CD14-positive monocyte (primary cell): ENCODE data around the gene MGAT4C. TPM values are rescaled to one million over a fixed set of nuclear protein-coding genes. Genes with fewer than 3 reads are reported as not detected.

ENCODE experiments used
- DNase-seq, 3 donors: peaks; one replicate each; pipeline ENCODE4 v3.0.0-alpha.2; 2011 to 2022
- H2AFZ ChIP-seq: 2 replicates; pipeline ENCODE4 v1.6.0; 2012; ENCODE audit warnings: mild to moderate bottlenecking, low read depth, low read length, inconsistent platforms; ENCODE audit not compliant: insufficient read depth, poor library complexity, severe bottlenecking
- H3K27ac ChIP-seq, 2 donors: 1 replicate in 1 of 2; 2 replicates in 1 of 2; pipeline ENCODE4 v1.5.1; 2012 to 2013; ENCODE audit warnings: low read length in 2 of 2, control low read depth in 1 of 2, inconsistent platforms in 1 of 2, low read depth in 1 of 2, mild to moderate bottlenecking in 1 of 2
- H3K27me3 ChIP-seq, 2 donors: one replicate each; pipeline versions ENCODE4 v1.6.0 to v1.6.1; 2011 to 2013; ENCODE audit warnings: low read length in 2 of 2; ENCODE audit not compliant: control insufficient read depth in 2 of 2, insufficient read depth in 2 of 2
- H3K36me3 ChIP-seq, 2 donors: replicated peaks in 1 of 2; 1 replicate in 1 of 2; 2 replicates in 1 of 2; pipeline versions ENCODE4 v1.5.1 to v1.6.1; 2012 to 2013; ENCODE audit warnings: low read length in 2 of 2, control low read depth in 1 of 2, inconsistent platforms in 1 of 2, mild to moderate bottlenecking in 1 of 2; ENCODE audit not compliant: insufficient read depth in 2 of 2, control insufficient read depth in 1 of 2
- H3K4me1 ChIP-seq, 2 donors: 1 replicate in 1 of 2; 2 replicates in 1 of 2; pipeline versions ENCODE4 v1.5.1 to v1.6.1; 2012 to 2013; ENCODE audit warnings: low read length in 2 of 2, control low read depth in 1 of 2, inconsistent platforms in 1 of 2, mild to moderate bottlenecking in 1 of 2, moderate library complexity in 1 of 2; ENCODE audit not compliant: insufficient read depth in 2 of 2, control insufficient read depth in 1 of 2
- H3K4me2 ChIP-seq: replicated peaks from 2 replicates; pipeline ENCODE3; 2012; ENCODE audit warnings: low read length, moderate library complexity, mild to moderate bottlenecking; ENCODE audit not compliant: poor library complexity, severe bottlenecking; ENCODE audit errors: extremely low read depth
- H3K4me3 ChIP-seq, 3 experiments: fragments of 200-600 bp in 1 of 3; sonication (generic) in 1 of 3; replicated peaks in 1 of 3; 1 replicate in 2 of 3; 2 replicates in 1 of 3; pipeline ENCODE4 v1.5.1; 2011 to 2013; ENCODE audit warnings: low read length in 3 of 3, mild to moderate bottlenecking in 3 of 3, control low read depth in 2 of 3, low read depth in 2 of 3, inconsistent platforms in 1 of 3, moderate library complexity in 1 of 3
- H3K79me2 ChIP-seq: 2 replicates; pipeline ENCODE4 v1.6.0; 2012; ENCODE audit warnings: mild to moderate bottlenecking, control low read depth, inconsistent platforms, low read length, moderate library complexity; ENCODE audit not compliant: insufficient read depth
- H3K9ac ChIP-seq: 2 replicates; pipeline ENCODE4 v1.6.0; 2017; ENCODE audit warnings: low read length, mild to moderate bottlenecking; ENCODE audit not compliant: insufficient read depth, poor library complexity, severe bottlenecking
- H3K9me3 ChIP-seq, 2 donors: replicated peaks in 1 of 2; 1 replicate in 1 of 2; 2 replicates in 1 of 2; pipeline versions ENCODE4 v1.5.1 to v1.6.1; 2012 to 2013; ENCODE audit warnings: low read length in 2 of 2, control low read depth in 1 of 2; ENCODE audit not compliant: control insufficient read depth in 1 of 2, insufficient read depth in 1 of 2
- H4K20me1 ChIP-seq: 2 replicates; pipeline ENCODE4 v1.6.0; 2012; ENCODE audit warnings: mild to moderate bottlenecking, low read length, control low read depth, moderate library complexity; ENCODE audit not compliant: insufficient read depth
- H3K27ac Mint-ChIP-seq, 7 donors: one replicate each; pipeline ENCODE4 v1.8.0; 2020; ENCODE audit warnings: mild to moderate bottlenecking in 7 of 7, mixed read lengths in 7 of 7, moderate library complexity in 6 of 7, inconsistent platforms in 2 of 7
- H3K27me3 Mint-ChIP-seq, 3 donors: one replicate each; pipeline ENCODE4 v1.8.0; 2021 to 2022; ENCODE audit warnings: low read depth in 3 of 3, mild to moderate bottlenecking in 3 of 3, mixed read lengths in 3 of 3, moderate library complexity in 3 of 3, inconsistent platforms in 1 of 3
- H3K36me3 Mint-ChIP-seq, 2 donors: one replicate each; pipeline ENCODE4 v1.8.0; 2020; ENCODE audit warnings: mixed read lengths in 2 of 2, inconsistent platforms in 1 of 2, mild to moderate bottlenecking in 1 of 2
- H3K4me1 Mint-ChIP-seq: one replicate; pipeline ENCODE4 v1.8.0; 2020; ENCODE audit warnings: mild to moderate bottlenecking, mixed read lengths
- H3K4me3 Mint-ChIP-seq, 2 donors: one replicate each; pipeline ENCODE4 v1.8.0; 2020; ENCODE audit warnings: mild to moderate bottlenecking in 2 of 2, mixed read lengths in 2 of 2, moderate library complexity in 1 of 2
- H3K9me3 Mint-ChIP-seq, 7 donors: one replicate each; pipeline ENCODE4 v1.8.0; 2020 to 2022; ENCODE audit warnings: mixed read lengths in 7 of 7, mild to moderate bottlenecking in 6 of 7, moderate library complexity in 6 of 7, inconsistent platforms in 2 of 7
- WGBS: methylation state at CpG from one replicate; pipeline ENCODE4 v1.1.5; 2013; ENCODE audit warnings: missing lambda C conversion rate; ENCODE audit not compliant: insufficient coverage; 5-methylcytosine and 5-hydroxymethylcytosine counted together
- intact Hi-C, 2 donors: fragments of 100-400 bp; cut with micrococcal nuclease; formaldehyde crosslinking; loops; one replicate each; pipeline versions ENCODE4 v1.15.0 to v1.15.1; 2023
- polyA plus RNA-seq, 3 donors: library from polyadenylated mRNA; depleted of rRNA in 1 of 3; unstranded in 2 of 3; stranded (reverse) in 1 of 3; fragments of 300-500 nt in 2 of 3; fragments of >200 nt in 1 of 3; fragmentation: Illumina TruSeq in 2 of 3; gene quantifications; 1 replicate in 2 of 3; 2 replicates in 1 of 3; pipeline ENCODE4 v1.2.3, GENCODE V29; 2012 to 2021
- TF ChIP-seq, protein P1 (sequence below): fragments of 200-600 bp; IDR thresholded peaks from one replicate; pipeline ENCODE4 v1.8.0; 2022; ENCODE audit warnings: antibody characterized with exemption, mild to moderate bottlenecking

Gene MGAT4C
- polyA plus RNA-seq, 3 donors, result not detected

DNA sequence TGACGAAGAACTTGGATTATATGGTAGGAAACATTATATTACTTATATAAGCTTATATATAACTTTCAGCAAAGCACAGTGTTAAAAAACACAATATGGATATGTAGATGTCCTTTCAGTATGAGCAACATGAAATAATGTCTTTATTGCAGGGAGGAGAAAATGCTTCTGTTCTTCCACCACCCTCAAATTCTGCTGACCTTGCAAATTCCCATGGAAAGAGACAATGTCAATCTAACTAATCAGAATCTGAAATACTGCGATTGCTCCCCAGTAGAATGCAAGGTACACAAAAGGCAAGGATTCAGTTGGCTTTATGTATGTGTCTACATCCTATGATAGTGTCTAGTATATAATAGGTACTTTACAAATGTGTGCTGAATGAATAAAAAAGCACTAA, 26.4 kb downstream of the MGAT4C start:
- Histone ChIP-seq H4K20me1 (no peaks in the 10 kb centered on the region), H3K27me3 (no peaks in the 10 kb centered on the region), H3K79me2 (no peaks in the 10 kb centered on the region), H3K4me2 (no peak overlapping the region), H3K9me3 (no peaks in the 10 kb centered on the region), H3K36me3 (no peaks in the 10 kb centered on the region), H3K4me3 (no peak overlapping the region), H3K4me1 (no peaks in the 10 kb centered on the region), H3K9ac (no peak overlapping the region), H3K27ac (no peak overlapping the region), H2AFZ (no peak overlapping the region)
- no peak for DNase-seq
- TF ChIP-seq, protein P1, sequence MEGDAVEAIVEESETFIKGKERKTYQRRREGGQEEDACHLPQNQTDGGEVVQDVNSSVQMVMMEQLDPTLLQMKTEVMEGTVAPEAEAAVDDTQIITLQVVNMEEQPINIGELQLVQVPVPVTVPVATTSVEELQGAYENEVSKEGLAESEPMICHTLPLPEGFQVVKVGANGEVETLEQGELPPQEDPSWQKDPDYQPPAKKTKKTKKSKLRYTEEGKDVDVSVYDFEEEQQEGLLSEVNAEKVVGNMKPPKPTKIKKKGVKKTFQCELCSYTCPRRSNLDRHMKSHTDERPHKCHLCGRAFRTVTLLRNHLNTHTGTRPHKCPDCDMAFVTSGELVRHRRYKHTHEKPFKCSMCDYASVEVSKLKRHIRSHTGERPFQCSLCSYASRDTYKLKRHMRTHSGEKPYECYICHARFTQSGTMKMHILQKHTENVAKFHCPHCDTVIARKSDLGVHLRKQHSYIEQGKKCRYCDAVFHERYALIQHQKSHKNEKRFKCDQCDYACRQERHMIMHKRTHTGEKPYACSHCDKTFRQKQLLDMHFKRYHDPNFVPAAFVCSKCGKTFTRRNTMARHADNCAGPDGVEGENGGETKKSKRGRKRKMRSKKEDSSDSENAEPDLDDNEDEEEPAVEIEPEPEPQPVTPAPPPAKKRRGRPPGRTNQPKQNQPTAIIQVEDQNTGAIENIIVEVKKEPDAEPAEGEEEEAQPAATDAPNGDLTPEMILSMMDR, result no peak
- no peaks in the 10 kb centered on the region for H3K36me3 Mint-ChIP-seq
- no peak overlapping the region for H3K4me3 Mint-ChIP-seq
- H3K27ac Mint-ChIP-seq, result no peak overlapping the region
- intact Hi-C loops, result no loop called here
- peaks cover 0 to 1% (median 0%) of the 10 kb centered on the region in 7 donors for H3K9me3 Mint-ChIP-seq
- WGBS, result no CpG with 5 or more reads among the region's 2 CpGs
- H3K4me1 Mint-ChIP-seq, result no peaks in the 10 kb centered on the region
- H3K27me3 Mint-ChIP-seq, result no peaks in the 10 kb centered on the region

DNA sequence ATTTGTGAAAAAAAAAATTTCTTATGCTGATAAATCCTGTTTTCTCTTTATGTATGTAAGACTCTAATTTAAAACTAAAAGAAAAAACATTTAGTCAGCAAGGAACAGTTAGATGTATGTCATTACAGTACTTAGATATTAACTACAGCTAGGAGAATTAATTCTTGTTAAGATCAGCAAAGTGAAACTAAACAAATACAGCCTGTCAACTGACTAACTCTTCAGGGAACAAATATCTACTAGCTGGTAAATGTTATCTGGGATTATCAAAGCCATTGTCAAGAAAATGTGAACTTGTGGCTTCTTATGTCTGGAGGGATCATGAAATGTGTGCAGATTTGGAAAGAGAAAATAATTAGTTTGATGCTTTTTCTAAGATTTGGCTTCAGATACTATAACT, 27.5 kb downstream of the MGAT4C start:
- H3K4me1 ChIP-seq, result no peaks in the 10 kb centered on the region
- no peak overlapping the region for H3K4me2 ChIP-seq
- TF ChIP-seq, protein P1, result no peak
- Mint-ChIP-seq H3K9me3 (peaks cover 0 to 4% (median under 1%) of the 10 kb centered on the region in 7 donors), H3K36me3 (no peaks in the 10 kb centered on the region), H3K27me3 (no peaks in the 10 kb centered on the region), H3K27ac (no peak overlapping the region), H3K4me1 (no peaks in the 10 kb centered on the region), H3K4me3 (no peak overlapping the region)
- no peak overlapping the region for H2AFZ ChIP-seq
- intact Hi-C loops, result no loop called here
- H3K79me2 ChIP-seq, result no peaks in the 10 kb centered on the region
- H3K27me3 ChIP-seq, result no peaks in the 10 kb centered on the region
- DNase-seq, result no peak
- no peak overlapping the region for H3K27ac ChIP-seq
- no peaks in the 10 kb centered on the region for H3K36me3 ChIP-seq
- no peak overlapping the region for H3K4me3 ChIP-seq
- H4K20me1 ChIP-seq, result no peaks in the 10 kb centered on the region
- H3K9ac ChIP-seq, result no peak overlapping the region
- peaks cover 0 to 4% of the 10 kb centered on the region in 2 donors for H3K9me3 ChIP-seq
